SHP77 treated with DMSO at 0.1 percent for 48 hours (cell line): ENCODE results near the gene RHBDD1.
"Not testable (repeated sequence)": the region's sequence is repeated elsewhere in the genome, so short reads cannot be mapped to it uniquely, and the experiment has no call there.

Source experiments
- DNase-seq: peaks from one replicate; lab custom pipeline; 2025; lab: John Stamatoyannopoulos, UW

The RHBDD1 gene

GRCh38 chr2:226799976-226800940 lies 35.6 kb upstream of the RHBDD1 start:
- no peak for DNase-seq

- peak; percentile 83 for DNase-seq
These were observed 34.7 kb upstream of the RHBDD1 start for GRCh38 chr2:226800941-226801784.

DNA sequence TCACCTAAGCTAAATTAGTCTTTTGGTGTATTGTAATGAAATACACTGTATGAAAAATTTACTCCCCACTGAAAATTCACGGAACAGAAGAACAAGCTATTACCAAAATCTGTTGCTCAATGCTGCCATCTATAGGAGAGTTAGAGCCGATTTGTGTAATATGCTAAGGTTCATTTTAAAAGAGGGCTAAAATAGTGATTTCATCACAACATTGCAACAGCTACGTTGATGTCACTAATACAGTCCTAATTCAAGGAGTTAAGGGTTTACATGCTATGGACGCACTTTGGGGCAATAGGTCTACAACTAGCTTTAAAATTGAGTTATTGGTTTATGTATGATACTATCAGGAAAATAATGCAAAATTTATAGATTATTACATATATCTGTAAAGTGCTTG lies 33.3 kb upstream of the RHBDD1 start:
- DNase-seq = peak; percentile 53

GRCh38 chr2:226803410-226803809 lies 32.4 kb upstream of the RHBDD1 start:
- no peak for DNase-seq

- no peak for DNase-seq
These were observed 22.6 kb upstream of the RHBDD1 start for GRCh38 chr2:226813148-226813701.

DNA sequence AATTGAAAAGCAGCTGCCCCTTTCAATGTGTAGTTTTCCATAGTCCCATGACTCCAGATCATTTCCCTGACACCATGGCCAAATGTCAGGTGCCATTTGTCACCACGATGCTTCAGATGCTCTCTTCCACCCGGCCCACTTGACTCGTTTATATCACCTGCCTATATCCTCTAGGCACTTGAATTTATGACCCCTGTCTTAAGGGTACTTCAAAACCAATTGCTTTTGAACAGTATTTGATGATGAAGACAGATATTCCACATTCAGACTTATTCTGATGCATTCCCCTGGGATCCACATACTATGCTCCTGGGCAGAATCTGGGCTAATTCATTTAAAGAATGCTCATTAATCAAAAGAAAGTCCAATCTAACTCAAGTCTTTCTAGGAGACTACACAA lies 16.9 kb upstream of the RHBDD1 start:
- DNase-seq = peak; percentile 84

GRCh38 chr2:226825056-226825455 lies 10.8 kb upstream of the RHBDD1 start:
- DNase-seq = no peak

DNA sequence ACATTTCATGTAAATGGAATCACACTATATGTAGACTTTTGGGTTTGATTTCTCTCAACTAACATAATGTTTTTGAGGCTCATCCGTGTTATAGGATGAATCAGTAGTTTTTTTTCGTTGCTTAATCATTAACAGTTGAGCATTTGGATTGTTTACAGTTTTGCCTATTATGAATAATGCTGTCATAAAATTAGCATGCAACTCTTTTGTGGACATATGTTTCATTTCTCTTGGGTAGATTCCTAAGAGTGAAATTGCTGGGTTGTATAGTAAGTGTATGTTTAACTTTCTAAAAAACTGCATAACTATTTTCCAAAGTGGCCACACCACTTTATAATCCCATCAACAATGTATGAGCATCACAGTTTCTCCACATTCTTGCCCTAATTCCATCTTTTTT lies 7.7 kb upstream of the RHBDD1 start:
- no peak for DNase-seq

DNA sequence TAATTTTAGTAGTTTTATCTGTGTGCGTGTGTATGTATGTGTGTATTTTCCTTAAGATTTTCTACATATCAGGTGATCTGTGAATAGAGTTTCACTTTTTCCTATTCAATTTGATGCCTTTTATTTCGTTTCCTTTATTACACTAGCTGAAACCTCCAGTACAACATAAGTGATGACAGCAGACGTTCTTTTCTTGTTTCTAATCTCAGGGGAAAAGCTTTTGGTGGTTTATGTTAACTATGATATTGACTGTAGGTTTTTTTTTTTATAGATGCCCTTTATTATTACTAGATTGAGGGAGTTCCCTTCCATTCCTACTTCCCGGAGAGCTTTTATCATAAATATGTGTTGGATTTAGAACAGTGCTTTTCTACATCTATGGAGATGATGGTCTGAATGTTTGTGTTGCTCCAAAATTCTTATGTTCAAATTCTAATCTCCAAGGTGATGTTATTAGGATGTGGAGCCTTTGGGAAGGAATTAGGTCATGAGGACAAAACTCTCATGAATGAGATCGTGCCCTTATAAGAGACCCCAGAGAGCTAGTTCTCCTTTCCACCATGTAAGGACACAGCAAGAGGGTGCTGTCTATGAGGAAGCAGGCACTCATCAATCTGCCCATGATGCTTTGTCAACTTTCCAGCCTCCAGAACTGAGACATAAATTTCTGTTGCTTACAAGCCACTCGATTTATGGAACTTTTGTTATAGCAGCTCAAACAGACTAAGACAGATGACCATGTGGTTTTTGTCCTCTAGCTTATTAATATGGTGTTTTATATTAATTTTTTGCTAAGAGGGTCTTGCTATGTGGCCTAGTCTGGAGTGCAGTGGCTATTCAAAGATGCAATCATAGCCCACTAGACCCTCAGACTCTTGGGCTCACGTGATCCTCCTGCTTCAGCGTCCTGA lies 5.9 kb upstream of the RHBDD1 start:
- DNase-seq = no peak

DNA sequence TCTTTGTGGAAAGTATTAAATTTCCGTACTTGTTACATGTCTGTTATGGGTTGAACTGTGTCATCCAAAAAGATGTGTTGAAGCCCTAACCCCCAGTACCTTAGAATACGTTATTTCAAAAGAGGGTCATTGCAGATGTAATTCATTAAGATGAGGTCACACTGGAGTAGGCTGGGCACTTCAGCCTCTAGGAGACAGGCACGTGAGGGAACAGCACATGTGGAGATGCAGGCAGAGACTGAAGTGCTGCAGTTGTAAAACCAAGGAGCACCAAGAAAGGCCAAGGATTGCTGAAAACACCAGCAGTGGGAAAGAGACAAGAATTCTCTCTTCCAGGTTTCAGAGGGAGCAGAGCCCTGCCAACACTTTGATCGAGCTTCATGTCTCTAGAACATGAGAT lies 4.6 kb upstream of the RHBDD1 start:
- no peak for DNase-seq

GRCh38 chr2:226832061-226832460 lies 3.8 kb upstream of the RHBDD1 start:
- DNase-seq = no peak

GRCh38 chr2:226834880-226835279 lies 974 bp upstream of the RHBDD1 start:
- not testable (repeated sequence) for DNase-seq

DNA sequence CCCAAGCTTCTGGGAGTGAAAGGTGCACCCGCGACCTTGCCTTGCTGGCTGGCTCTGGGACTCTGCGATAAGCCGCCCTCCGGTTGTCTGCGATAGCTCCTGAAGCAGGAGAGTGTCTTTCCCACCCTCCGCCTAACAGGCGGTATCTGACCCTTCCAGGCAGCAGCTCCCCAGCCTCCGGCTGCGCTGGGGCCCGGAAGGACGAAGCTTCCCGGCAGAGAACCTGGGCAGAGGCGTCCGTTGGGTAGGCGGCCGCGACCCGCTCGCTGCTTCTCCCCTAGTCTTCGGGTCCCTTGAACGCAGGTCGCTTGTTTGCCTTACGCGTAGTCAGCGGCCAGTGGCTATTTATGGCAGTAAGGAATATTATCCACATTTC lies 446 bp upstream of the RHBDD1 start:
- DNase-seq = peak; percentile 68

GRCh38 chr2:226836548-226836885 lies 663 bp downstream of the RHBDD1 start:
- no peak for DNase-seq

- no peak for DNase-seq
These were observed 1.5 kb downstream of the RHBDD1 start for GRCh38 chr2:226837334-226837733.

GRCh38 chr2:226837787-226838603 lies 2.1 kb downstream of the RHBDD1 start:
- DNase-seq = no peak

DNA sequence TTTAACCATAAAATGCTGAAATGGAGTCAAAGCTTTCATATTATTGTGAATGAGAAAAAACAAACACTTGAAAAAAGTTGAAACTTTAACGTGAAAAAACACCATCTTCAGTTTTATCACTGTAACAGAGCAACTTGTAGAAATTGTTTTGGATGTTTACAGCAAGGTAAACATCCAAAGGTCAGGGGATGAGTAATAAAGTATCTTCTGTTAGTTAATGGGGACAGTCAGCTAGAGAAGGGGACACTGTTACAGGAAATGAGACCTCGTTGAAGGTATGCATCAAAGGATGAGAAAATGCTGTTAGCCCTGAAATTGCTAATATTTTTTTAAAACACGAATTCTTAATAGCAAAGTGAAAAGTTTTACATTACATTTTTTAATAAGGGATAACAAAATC lies 2.9 kb downstream of the RHBDD1 start:
- DNase-seq = no peak

DNA sequence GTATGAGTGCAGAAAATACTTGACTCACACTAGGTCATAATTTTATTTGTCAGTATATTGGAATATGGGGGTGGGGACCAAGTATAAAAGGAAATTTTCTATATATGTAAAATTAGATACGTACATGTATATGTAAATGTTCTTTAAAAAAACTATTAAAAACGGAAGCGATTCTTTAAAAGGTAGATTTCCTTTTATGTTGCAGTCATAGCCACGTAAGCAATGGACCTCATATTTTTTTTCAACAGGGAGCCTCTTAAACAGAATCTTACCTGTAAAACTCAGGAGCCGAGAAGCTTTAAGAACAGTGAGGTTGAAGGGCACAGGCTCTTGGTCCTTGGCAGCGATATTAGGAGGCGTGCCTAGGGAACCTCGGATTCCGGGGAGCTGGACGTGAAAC lies 3.3 kb downstream of the RHBDD1 start:
- DNase-seq = no peak

DNA sequence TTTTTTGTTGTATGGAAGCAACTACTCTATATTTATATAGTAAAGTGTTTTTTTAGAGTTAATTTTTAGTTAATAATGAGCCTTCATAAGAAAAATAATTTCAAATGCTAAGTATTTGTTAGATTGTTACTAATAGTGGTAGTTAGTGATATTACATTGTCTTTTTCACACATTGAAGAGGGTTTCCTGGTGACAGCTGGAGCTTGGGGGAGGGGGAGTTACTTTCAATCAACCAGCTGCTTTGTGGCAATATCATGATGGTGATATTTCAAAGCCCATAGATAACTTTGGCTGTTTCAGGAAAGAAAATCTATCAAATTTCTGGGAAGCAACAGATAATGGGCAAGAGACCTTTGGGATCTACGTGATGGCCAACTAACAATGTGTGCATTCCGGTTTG lies 4.1 kb downstream of the RHBDD1 start:
- DNase-seq = no peak

DNA sequence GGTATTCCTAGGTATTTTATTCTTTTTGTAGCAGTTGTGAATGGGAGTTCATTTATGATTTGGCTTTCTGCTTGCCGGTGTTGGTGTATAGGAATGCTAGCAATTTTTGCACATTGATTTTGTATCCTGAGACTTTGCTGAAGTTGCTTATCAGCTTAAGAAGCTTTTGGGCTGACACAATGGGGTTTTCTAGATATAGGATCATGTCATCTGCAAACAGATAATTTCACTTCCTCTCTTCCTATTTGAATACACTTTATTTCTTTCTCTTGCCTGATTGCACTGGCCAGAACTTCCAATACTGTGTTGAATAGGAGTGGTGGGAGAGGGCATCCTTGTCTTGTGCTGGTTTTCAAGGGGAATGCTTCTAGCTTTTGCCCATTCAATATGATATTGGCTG lies 7.1 kb downstream of the RHBDD1 start:
- DNase-seq = not testable (repeated sequence)
